Peyer's patch (tissue), 4 donors: ENCODE results near the gene POLE2. TPM values are rescaled to one million over a fixed set of nuclear protein-coding genes. Genes with fewer than 3 reads are reported as not detected.

ENCODE experiments used
- DNase-seq, 3 donors: peaks; one replicate each; pipeline ENCODE4 v3.0.0-alpha.2; 2017 to 2019
- H3K27ac ChIP-seq, 4 donors: fragments of 200-600 bp; sonication (generic); one replicate each; pipeline ENCODE4 v1.5.1; 2016 to 2019
- H3K27me3 ChIP-seq, 2 donors: fragments of 200-600 bp; sonication (generic); one replicate each; pipeline ENCODE4 v1.5.1; 2019
- H3K36me3 ChIP-seq, 3 donors: fragments of 200-600 bp; sonication (generic); one replicate each; pipeline ENCODE4 v1.5.1; 2016 to 2019
- H3K4me1 ChIP-seq, 4 donors: fragments of 200-600 bp; sonication (generic); one replicate each; pipeline ENCODE4 v1.5.1; 2016 to 2019
- H3K4me3 ChIP-seq, 4 donors: fragments of 200-600 bp; sonication (generic); 1 replicate in 3 of 4; 2 replicates in 1 of 4; pipeline ENCODE4 v1.5.1; 2016 to 2019; ENCODE audit warnings: mild to moderate bottlenecking in 1 of 4
- H3K9me3 ChIP-seq, 4 donors: fragments of 200-600 bp; sonication (generic); one replicate each; pipeline ENCODE4 v1.5.1; 2016 to 2019; ENCODE audit warnings: mild to moderate bottlenecking in 1 of 4
- CTCF ChIP-seq, 6 experiments: fragments of 450-650 bp in 4 of 6; fragments of 200-600 bp in 2 of 6; sonication (generic) in 1 of 6; IDR thresholded peaks; one replicate each; pipeline ENCODE4 v1.5.1; 2017 to 2019; ENCODE audit warnings: antibody characterized with exemption in 6 of 6, mild to moderate bottlenecking in 3 of 6, moderate library complexity in 1 of 6
- POLR2A ChIP-seq, 2 donors: fragments of 450-650 bp; IDR thresholded peaks; one replicate each; pipeline ENCODE4 v1.5.1; 2017; ENCODE audit warnings: antibody characterized with exemption in 2 of 2, mild to moderate bottlenecking in 2 of 2, moderate library complexity in 2 of 2
- small RNA-seq, 2 donors: library from RNA; depleted of rRNA; stranded (forward); fragments of <200 nt; gene quantifications; one replicate each; pipeline ENCODE3, GENCODE V24; 2016
- total RNA-seq, 4 donors: library from RNA; depleted of rRNA; stranded (reverse); fragments of >200 nt; gene quantifications; one replicate each; pipeline ENCODE4 v1.1.0, GENCODE V29; 2016

Gene POLE2
- total RNA-seq, 4 donors from 2014 or later: 2.5 to 10.7 (median 6.0) TPM

DNA sequence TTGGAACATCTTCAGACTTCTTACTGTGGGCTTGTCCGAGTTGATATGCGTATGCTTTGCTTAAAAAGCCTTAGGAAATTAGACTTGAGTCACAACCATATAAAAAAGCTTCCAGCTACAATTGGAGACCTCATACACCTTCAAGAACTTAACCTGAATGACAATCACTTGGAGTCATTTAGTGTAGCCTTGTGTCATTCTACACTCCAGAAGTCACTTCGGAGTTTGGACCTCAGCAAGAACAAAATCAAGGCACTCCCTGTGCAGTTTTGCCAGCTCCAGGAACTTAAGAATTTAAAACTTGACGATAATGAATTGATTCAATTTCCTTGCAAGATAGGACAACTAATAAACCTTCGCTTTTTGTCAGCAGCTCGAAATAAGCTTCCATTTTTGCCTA is 80.4 kb downstream of the POLE2 start:
- Histone ChIP-seq H3K4me1 (no peaks in the 10 kb centered on the region), H3K9me3 (no peaks in the 10 kb centered on the region), H3K36me3 (no peaks in the 10 kb centered on the region), H3K27me3 (no peaks in the 10 kb centered on the region), H3K27ac (peak overlapping the region in 1 of 4 donors; percentile 30), H3K4me3 (no peak overlapping the region)
- DNase-seq: no peak
- TF ChIP-seq POLR2A (IDR thresholded peaks at IDR 0.05) (no peak), CTCF (IDR thresholded peaks at IDR 0.05) (no peak)

GRCh38 chr14:49598485-49599300 is 89.3 kb downstream of the POLE2 start, which contains the start of gene LRR1:
LRR1 (plus strand) TSS chr14:49598940; CDS start chr14:49599021, 81 bp downstream.
- peaks cover 0 to 10% (median 3%) of the 10 kb centered on the region in 4 donors for H3K4me1 ChIP-seq
- no peaks in the 10 kb centered on the region for H3K36me3 ChIP-seq
- H3K27ac ChIP-seq: peak within 1 kb of the TSS; percentile 88 to 99 (median 97)
- no peaks in the 10 kb centered on the region for H3K27me3 ChIP-seq
- TF ChIP-seq POLR2A (IDR thresholded peaks at IDR 0.05): peak; percentile 49 to 70
- TF ChIP-seq CTCF (IDR thresholded peaks at IDR 0.05): peak in 2 of 6 experiments; percentile 9 to 13
- H3K9me3 ChIP-seq: no peaks in the 10 kb centered on the region
- peak; percentile 87 to 95 (median 94) for DNase-seq
- H3K4me3 ChIP-seq: peak within 1 kb of the TSS; percentile 64 to 88 (median 74)

DNA sequence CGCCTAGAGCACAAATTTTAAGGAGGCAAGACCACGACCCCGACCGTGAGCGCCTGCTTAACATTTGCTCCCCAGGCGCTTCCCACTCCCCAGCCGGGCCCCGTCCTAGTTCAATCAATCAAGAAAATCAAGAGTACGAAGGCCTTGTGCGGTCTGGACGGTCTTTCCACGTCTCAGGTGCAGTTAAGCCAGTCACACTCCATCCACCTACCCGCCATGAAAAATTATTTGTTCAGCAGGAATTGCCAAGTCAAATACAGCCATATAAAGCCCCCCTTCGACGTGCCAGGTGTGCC is 89.9 kb downstream of the POLE2 start:
- H3K4me1 ChIP-seq: peaks cover 0 to 10% (median 3%) of the 10 kb centered on the region in 4 donors
- peak in 1 of 3 donors; percentile 38 for DNase-seq

DNA sequence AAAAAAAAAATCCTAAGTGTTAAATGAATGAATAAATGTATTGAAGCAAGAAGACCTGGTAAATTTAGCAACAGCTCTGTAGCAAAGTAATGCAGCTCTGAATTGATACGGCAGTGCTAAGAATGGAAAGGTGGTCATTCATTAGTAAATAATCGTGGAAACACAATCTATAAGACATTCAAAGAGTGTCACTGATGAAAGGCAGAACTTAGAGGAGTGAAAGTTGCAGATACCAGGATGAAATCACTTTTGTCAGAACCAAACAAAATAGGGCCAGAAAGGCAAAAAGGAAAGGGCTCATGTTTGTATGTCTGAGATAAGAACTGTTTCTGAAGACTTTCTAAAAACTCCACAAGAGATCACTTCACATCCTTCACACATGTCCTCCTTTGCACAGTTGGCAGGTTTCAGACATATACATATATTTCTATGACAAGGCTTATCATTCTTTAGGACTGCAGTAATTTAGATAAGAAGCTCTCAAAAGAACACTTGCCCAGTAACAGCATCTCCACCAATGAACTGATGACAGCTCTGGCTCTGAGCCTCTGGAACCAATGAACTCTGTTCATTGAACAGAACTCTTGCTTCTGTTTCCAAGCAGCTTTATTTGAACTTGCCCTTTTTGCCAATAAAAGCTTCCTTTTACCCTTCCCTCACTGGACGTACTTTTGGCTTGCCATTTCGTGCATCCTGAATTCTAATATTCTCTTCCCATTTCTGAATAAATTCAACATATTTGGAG is 93.5 kb downstream of the POLE2 start:
- H3K36me3 ChIP-seq: no peaks in the 10 kb centered on the region
- peak in 1 of 3 donors; percentile 74 for DNase-seq
- H3K27ac ChIP-seq: peak overlapping the region in 3 of 4 donors; percentile 67 to 87 (median 72)
- peaks cover 0 to 10% (median 3%) of the 10 kb centered on the region in 4 donors for H3K4me1 ChIP-seq
- TF ChIP-seq POLR2A (IDR thresholded peaks at IDR 0.05) (peak in 1 of 2 donors; percentile 20), CTCF (IDR thresholded peaks at IDR 0.05) (no peak)
- H3K4me3 ChIP-seq: no peak overlapping the region
- no peaks in the 10 kb centered on the region for H3K27me3 ChIP-seq
- no peaks in the 10 kb centered on the region for H3K9me3 ChIP-seq

More for the DNA sequence above, 89.9 kb downstream of the POLE2 start:
- Histone ChIP-seq H3K36me3 (no peaks in the 10 kb centered on the region), H3K27me3 (no peaks in the 10 kb centered on the region), H3K9me3 (no peaks in the 10 kb centered on the region), H3K4me3 (peak overlapping the region; percentile 64 to 88 (median 74)), H3K27ac (peak overlapping the region; percentile 88 to 99 (median 97))
- TF ChIP-seq POLR2A (IDR thresholded peaks at IDR 0.05) (no peak), CTCF (IDR thresholded peaks at IDR 0.05) (no peak)

Small RNA genes lying within 50 kb of the gene (small RNA-seq; reads per million reads assigned to genes)
- gene AL139099.3 (0 reads per million in 2 donors), gene RNU6ATAC30P (0 reads per million in 2 donors)

Other genes starting within 250 kb of the POLE2 start
- gene RPS29, start 101.8 kb downstream of the POLE2 start, total RNA-seq: 1,000 to 10,000 TPM; 1,474 to 8,142 (median 3,050) TPM
- gene LRR1, start 89.3 kb downstream of the POLE2 start, total RNA-seq: 10 to 100 TPM; 16.3 to 20.7 (median 18.3) TPM
- gene RPL36AL, start 67.6 kb downstream of the POLE2 start, total RNA-seq: 100 to 1,000 TPM; 117 to 225 (median 169) TPM
- gene MGAT2, start 67.4 kb downstream of the POLE2 start, total RNA-seq: 10 to 100 TPM; 12.4 to 76.4 (median 39.6) TPM
- gene DNAAF2, start 53.0 kb downstream of the POLE2 start, total RNA-seq: 10 to 100 TPM; 10.7 to 17.4 (median 16.3) TPM
- 10 to 100 TPM in 1 of 4 donors, 1 to 10 TPM in 3; 2.3 to 28.1 (median 3.5) TPM for gene KLHDC1, start 4.9 kb upstream of the POLE2 start, total RNA-seq
- 100 to 1,000 TPM in 2 of 4 donors, 10 to 100 TPM in 2; 73.4 to 135 (median 107) TPM for gene KLHDC2, start 79.9 kb upstream of the POLE2 start, total RNA-seq
- 100 to 1,000 TPM; 114 to 413 (median 145) TPM for gene NEMF, start 164.6 kb upstream of the POLE2 start, total RNA-seq
- 10 to 100 TPM; 47.0 to 92.5 (median 68.5) TPM for gene ARF6, start 204.9 kb upstream of the POLE2 start, total RNA-seq